ENCODE measurements around the gene SLC5A11.
"Not testable (repeated sequence)": the region's sequence is repeated elsewhere in the genome, so short reads cannot be mapped to it uniquely, and the experiment has no call there.

SLC5A11 gene

GRCh38 chr16:24845726-24846547 is at the start of gene SLC5A11:
Gene SLC5A11, plus strand, starts transcription at chr16:24845963. Its CDS starts 12,681 bp downstream, at chr16:24858644.
- no peak within 1 kb of the TSS for H3K9ac ChIP-seq (ENCODE audit: low read depth, low read length)
- H3K4me3 ChIP-seq (ENCODE audit: low read length) = no peak within 1 kb of the TSS
- H3K4me1 ChIP-seq (ENCODE audit: insufficient read depth, low read length) = no peaks in the 10 kb centered on the region
- no peak within 1 kb of the TSS for H3K27ac ChIP-seq (ENCODE audit: low read length)
- H3K27me3 ChIP-seq (ENCODE audit: insufficient read depth, low read length) = no peaks in the 10 kb centered on the region
- H3K36me3 ChIP-seq (ENCODE audit: insufficient read depth, low read depth, low read length) = no peaks in the 10 kb centered on the region
- no peaks in the 10 kb centered on the region for H3K9me3 ChIP-seq (ENCODE audit: insufficient read depth, low read depth, low read length)

- H3K9ac ChIP-seq (ENCODE audit: low read depth, low read length) = no peak overlapping the region
- H3K27ac ChIP-seq (ENCODE audit: low read length) = no peak overlapping the region
- H3K27me3 ChIP-seq (ENCODE audit: insufficient read depth, low read length) = no peaks in the 10 kb centered on the region
- peaks cover 100% of the 10 kb centered on the region for H3K36me3 ChIP-seq (ENCODE audit: insufficient read depth, low read depth, low read length)
- no peak overlapping the region for H3K4me3 ChIP-seq (ENCODE audit: low read length)
- no peaks in the 10 kb centered on the region for H3K9me3 ChIP-seq (ENCODE audit: insufficient read depth, low read depth, low read length)
- H3K4me1 ChIP-seq (ENCODE audit: insufficient read depth, low read length) = peaks cover 5% of the 10 kb centered on the region; the same call in 1 of the 2 replicates
These were observed 45.2 kb upstream of the SLC5A11 start for GRCh38 chr16:24800586-24800985.

GRCh38 chr16:24801761-24802302 is 43.9 kb upstream of the SLC5A11 start:
- H3K9me3 ChIP-seq (ENCODE audit: insufficient read depth, low read depth, low read length) = no peaks in the 10 kb centered on the region
- H3K27ac ChIP-seq (ENCODE audit: low read length) = no peak overlapping the region
- H3K27me3 ChIP-seq (ENCODE audit: insufficient read depth, low read length) = no peaks in the 10 kb centered on the region
- H3K9ac ChIP-seq (ENCODE audit: low read depth, low read length) = no peak overlapping the region
- H3K36me3 ChIP-seq (ENCODE audit: insufficient read depth, low read depth, low read length) = peaks cover 100% of the 10 kb centered on the region
- no peak overlapping the region for H3K4me3 ChIP-seq (ENCODE audit: low read length)
- H3K4me1 ChIP-seq (ENCODE audit: insufficient read depth, low read length) = peaks cover 5% of the 10 kb centered on the region; the same call in 1 of the 2 replicates

GRCh38 chr16:24805484-24805883 is 40.3 kb upstream of the SLC5A11 start:
- H3K4me3 ChIP-seq (ENCODE audit: low read length) = no peak overlapping the region
- H3K27ac ChIP-seq (ENCODE audit: low read length) = no peak overlapping the region
- no peaks in the 10 kb centered on the region for H3K27me3 ChIP-seq (ENCODE audit: insufficient read depth, low read length)
- H3K4me1 ChIP-seq (ENCODE audit: insufficient read depth, low read length) = no peaks in the 10 kb centered on the region
- H3K9me3 ChIP-seq (ENCODE audit: insufficient read depth, low read depth, low read length) = no peaks in the 10 kb centered on the region
- no peak overlapping the region for H3K9ac ChIP-seq (ENCODE audit: low read depth, low read length)
- peaks cover 100% of the 10 kb centered on the region for H3K36me3 ChIP-seq (ENCODE audit: insufficient read depth, low read depth, low read length)

GRCh38 chr16:24807301-24807700 is 38.5 kb upstream of the SLC5A11 start:
- no peaks in the 10 kb centered on the region for H3K27me3 ChIP-seq (ENCODE audit: insufficient read depth, low read length)
- no peak overlapping the region for H3K9ac ChIP-seq (ENCODE audit: low read depth, low read length)
- H3K4me3 ChIP-seq (ENCODE audit: low read length) = no peak overlapping the region
- H3K9me3 ChIP-seq (ENCODE audit: insufficient read depth, low read depth, low read length) = no peaks in the 10 kb centered on the region
- no peaks in the 10 kb centered on the region for H3K4me1 ChIP-seq (ENCODE audit: insufficient read depth, low read length)
- H3K36me3 ChIP-seq (ENCODE audit: insufficient read depth, low read depth, low read length) = peaks cover 100% of the 10 kb centered on the region
- H3K27ac ChIP-seq (ENCODE audit: low read length) = no peak overlapping the region

- Histone ChIP-seq H3K4me3 (ENCODE audit: low read length) (no peak overlapping the region), H3K27ac (ENCODE audit: low read length) (no peak overlapping the region), H3K36me3 (ENCODE audit: insufficient read depth, low read depth, low read length) (peaks cover 99% of the 10 kb centered on the region), H3K4me1 (ENCODE audit: insufficient read depth, low read length) (no peaks in the 10 kb centered on the region), H3K27me3 (ENCODE audit: insufficient read depth, low read length) (no peaks in the 10 kb centered on the region), H3K9me3 (ENCODE audit: insufficient read depth, low read depth, low read length) (no peaks in the 10 kb centered on the region), H3K9ac (ENCODE audit: low read depth, low read length) (no peak overlapping the region)
These were observed 34.6 kb upstream of the SLC5A11 start for GRCh38 chr16:24810951-24811843.

GRCh38 chr16:24812813-24813212 is 33.0 kb upstream of the SLC5A11 start:
- H3K27me3 ChIP-seq (ENCODE audit: insufficient read depth, low read length); H3K9me3 ChIP-seq (ENCODE audit: insufficient read depth, low read depth, low read length); H3K4me3 ChIP-seq (ENCODE audit: low read length); H3K9ac ChIP-seq (ENCODE audit: low read depth, low read length); H3K27ac ChIP-seq (ENCODE audit: low read length); H3K4me1 ChIP-seq (ENCODE audit: insufficient read depth, low read length): not testable (repeated sequence)
- H3K36me3 ChIP-seq (ENCODE audit: insufficient read depth, low read depth, low read length) = peaks cover 99% of the 10 kb centered on the region

GRCh38 chr16:24815021-24815420 is 30.7 kb upstream of the SLC5A11 start:
- no peak overlapping the region for H3K9ac ChIP-seq (ENCODE audit: low read depth, low read length)
- H3K27me3 ChIP-seq (ENCODE audit: insufficient read depth, low read length) = no peaks in the 10 kb centered on the region
- peaks cover 99% of the 10 kb centered on the region for H3K36me3 ChIP-seq (ENCODE audit: insufficient read depth, low read depth, low read length)
- H3K9me3 ChIP-seq (ENCODE audit: insufficient read depth, low read depth, low read length) = no peaks in the 10 kb centered on the region
- no peak overlapping the region for H3K27ac ChIP-seq (ENCODE audit: low read length)
- no peak overlapping the region for H3K4me3 ChIP-seq (ENCODE audit: low read length)
- H3K4me1 ChIP-seq (ENCODE audit: insufficient read depth, low read length) = no peaks in the 10 kb centered on the region

GRCh38 chr16:24816688-24817087 is 29.1 kb upstream of the SLC5A11 start:
- no peaks in the 10 kb centered on the region for H3K9me3 ChIP-seq (ENCODE audit: insufficient read depth, low read depth, low read length)
- no peaks in the 10 kb centered on the region for H3K27me3 ChIP-seq (ENCODE audit: insufficient read depth, low read length)
- H3K36me3 ChIP-seq (ENCODE audit: insufficient read depth, low read depth, low read length) = peaks cover 99% of the 10 kb centered on the region
- no peak overlapping the region for H3K4me3 ChIP-seq (ENCODE audit: low read length)
- no peaks in the 10 kb centered on the region for H3K4me1 ChIP-seq (ENCODE audit: insufficient read depth, low read length)
- no peak overlapping the region for H3K9ac ChIP-seq (ENCODE audit: low read depth, low read length)
- H3K27ac ChIP-seq (ENCODE audit: low read length) = no peak overlapping the region

GRCh38 chr16:24819462-24820040 is 26.2 kb upstream of the SLC5A11 start:
- peaks cover 98% of the 10 kb centered on the region for H3K36me3 ChIP-seq (ENCODE audit: insufficient read depth, low read depth, low read length)

GRCh38 chr16:24820522-24820921 is 25.2 kb upstream of the SLC5A11 start:
- Histone ChIP-seq H3K36me3 (ENCODE audit: insufficient read depth, low read depth, low read length) (peaks cover 98% of the 10 kb centered on the region), H3K27me3 (ENCODE audit: insufficient read depth, low read length) (no peaks in the 10 kb centered on the region), H3K27ac (ENCODE audit: low read length) (no peak overlapping the region), H3K4me1 (ENCODE audit: insufficient read depth, low read length) (no peaks in the 10 kb centered on the region), H3K9me3 (ENCODE audit: insufficient read depth, low read depth, low read length) (no peaks in the 10 kb centered on the region), H3K4me3 (ENCODE audit: low read length) (no peak overlapping the region), H3K9ac (ENCODE audit: low read depth, low read length) (no peak overlapping the region)

More at GRCh38 chr16:24819462-24820040, 26.2 kb upstream of the SLC5A11 start:
- Histone ChIP-seq H3K27ac (ENCODE audit: low read length) (no peak overlapping the region), H3K9me3 (ENCODE audit: insufficient read depth, low read depth, low read length) (no peaks in the 10 kb centered on the region), H3K27me3 (ENCODE audit: insufficient read depth, low read length) (no peaks in the 10 kb centered on the region), H3K4me3 (ENCODE audit: low read length) (no peak overlapping the region), H3K4me1 (ENCODE audit: insufficient read depth, low read length) (no peaks in the 10 kb centered on the region), H3K9ac (ENCODE audit: low read depth, low read length) (no peak overlapping the region)
